HG03135 (cell line): ENCODE measurements around the gene SLC16A6.
A peak's percentile ranks its signal among the peaks of the same experiment; 100 is the strongest.
"Not testable (repeated sequence)": the region's sequence is repeated elsewhere in the genome, so short reads cannot be mapped to it uniquely, and the experiment has no call there.

Experiments used
- ATAC-seq: cut with Tn5 transposase; IDR thresholded peaks from one replicate; pipeline ENCODE4 v1.9.1; 2021; ENCODE audit warnings: mild to moderate bottlenecking, moderate library complexity; ENCODE audit not compliant: unreplicated experiment

Gene SLC16A6, protein sequence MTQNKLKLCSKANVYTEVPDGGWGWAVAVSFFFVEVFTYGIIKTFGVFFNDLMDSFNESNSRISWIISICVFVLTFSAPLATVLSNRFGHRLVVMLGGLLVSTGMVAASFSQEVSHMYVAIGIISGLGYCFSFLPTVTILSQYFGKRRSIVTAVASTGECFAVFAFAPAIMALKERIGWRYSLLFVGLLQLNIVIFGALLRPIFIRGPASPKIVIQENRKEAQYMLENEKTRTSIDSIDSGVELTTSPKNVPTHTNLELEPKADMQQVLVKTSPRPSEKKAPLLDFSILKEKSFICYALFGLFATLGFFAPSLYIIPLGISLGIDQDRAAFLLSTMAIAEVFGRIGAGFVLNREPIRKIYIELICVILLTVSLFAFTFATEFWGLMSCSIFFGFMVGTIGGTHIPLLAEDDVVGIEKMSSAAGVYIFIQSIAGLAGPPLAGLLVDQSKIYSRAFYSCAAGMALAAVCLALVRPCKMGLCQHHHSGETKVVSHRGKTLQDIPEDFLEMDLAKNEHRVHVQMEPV

DNA sequence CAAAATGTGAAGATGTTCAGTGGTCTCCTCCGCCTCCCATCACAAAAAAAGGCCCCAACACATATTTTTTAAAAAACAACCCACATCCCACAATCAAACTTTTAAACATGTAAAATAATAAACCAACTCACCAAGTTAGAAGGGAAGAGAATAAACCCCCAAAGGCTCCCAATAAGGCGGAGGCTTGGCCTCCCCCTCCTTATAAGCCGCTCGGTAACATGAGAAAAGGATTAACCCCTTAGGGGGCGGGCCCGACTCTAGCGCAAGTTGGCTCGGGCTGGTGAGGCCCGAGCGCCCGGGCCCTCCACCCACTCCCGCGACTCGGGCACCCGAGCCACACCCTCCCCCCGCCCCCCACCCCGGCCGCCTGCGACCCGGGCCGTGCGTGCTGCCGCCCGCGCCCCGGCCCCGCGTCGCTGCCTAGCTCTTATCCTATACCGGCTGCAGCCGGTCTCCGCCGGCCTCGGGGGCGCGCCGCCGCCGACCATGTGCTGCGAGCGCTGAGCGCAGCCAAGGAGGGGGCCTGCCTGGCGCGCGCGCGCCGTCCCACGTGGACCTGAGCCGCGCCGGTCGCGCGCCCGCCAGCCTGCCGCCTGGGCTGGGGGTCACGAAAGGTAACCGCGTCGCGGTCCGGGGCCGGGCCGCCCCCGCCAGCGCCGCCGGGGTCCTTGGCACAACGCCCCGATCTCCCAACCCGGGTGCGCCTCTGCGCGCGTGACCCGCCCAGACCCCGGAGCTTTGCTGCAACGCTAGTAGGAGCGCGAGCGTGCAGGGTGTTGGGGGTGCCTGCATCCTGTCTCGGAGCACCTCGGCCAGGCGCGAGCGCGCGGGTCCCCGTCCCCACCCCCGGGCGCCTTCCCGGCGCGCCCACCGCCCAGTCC, at the start of gene SLC16A6, which contains the start of gene ARSG:
SLC16A6 (minus strand) TSS at position 173 of the 881 bp plus-strand sequence. CDS start 12,807 bp downstream, outside the sequence.
ARSG (plus strand) TSS at position 541 of the 881 bp plus-strand sequence. CDS start 15,999 bp downstream, outside the sequence.
- ATAC-seq: peak; percentile 52

DNA sequence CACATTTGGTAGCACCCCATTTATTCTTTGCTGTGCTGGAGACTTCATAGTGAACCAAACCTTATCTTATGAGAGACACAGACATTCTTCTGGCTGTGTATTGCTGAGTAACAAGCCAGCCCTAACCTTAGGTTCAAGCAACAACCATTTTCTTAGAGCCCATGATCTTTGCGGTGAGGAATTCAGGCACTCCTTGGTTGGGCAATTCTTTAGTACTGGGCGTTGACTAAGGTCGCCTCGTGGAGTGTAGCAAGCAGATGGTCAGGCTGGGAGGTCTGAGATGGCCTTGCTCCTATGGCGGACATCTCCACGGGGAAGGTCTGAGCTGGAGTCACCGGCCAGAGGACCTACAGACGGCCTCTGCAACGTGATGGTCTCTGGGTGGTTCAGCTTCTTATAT, 43.5 kb upstream of the SLC16A6 start:
- ATAC-seq: no peak

DNA sequence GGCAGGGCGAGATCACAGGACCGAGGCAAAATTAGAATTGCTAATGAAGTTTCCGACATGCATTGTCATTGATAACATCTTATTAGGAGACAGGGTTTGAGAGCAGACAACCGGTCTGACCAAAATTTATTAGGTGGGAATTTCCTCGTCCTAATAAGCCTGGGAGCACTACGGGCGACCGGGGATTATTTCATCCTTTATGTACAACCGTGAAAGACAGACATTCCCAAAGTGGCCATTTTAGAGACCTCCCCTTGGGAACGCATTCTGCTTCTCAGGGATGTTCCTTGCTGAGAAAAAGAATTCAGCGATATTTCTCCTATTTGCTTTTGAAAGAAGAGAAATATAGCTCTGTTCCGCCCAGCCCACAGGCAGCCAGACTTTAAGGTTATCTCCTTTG, 41.0 kb upstream of the SLC16A6 start:
- ATAC-seq: not testable (repeated sequence)

DNA sequence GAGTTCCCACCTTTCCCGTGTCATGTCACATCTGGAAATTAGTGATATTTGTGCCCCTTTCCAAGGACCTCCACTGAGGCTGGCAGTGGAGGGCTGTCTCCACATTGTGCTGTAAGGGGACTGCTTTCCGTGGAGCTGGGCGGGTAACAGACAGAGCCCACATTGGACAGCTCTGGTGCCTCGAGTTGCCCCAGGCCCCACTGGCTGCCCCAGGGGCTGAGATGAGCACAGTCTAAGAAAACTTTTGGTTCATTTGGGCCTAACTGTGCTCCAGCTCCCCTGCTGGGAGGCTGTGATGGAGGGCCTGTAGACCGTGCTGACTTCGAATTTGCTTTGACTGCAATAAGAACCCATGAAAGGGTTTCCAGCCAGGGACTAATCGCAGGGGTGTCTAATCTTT, 38.4 kb upstream of the SLC16A6 start:
- ATAC-seq: no peak

DNA sequence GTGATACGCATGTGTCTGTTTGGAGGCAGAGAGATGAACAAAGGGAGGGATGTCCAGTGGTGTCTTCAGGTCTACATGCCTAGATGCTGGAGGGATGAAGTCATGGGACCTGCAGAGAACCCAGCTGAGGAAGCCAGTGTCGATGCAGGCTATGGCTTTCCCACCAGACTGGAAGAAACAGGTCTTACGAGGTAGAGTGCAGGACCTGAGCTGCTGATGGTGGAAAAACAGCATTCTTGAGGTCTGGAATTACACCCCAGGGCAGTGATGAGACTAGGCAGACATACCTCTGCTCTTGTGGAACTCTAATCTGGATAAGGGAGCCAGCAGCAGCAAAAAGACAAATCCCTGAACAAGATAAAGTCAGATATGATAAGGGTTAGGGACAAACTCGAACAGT, 37.7 kb upstream of the SLC16A6 start:
- ATAC-seq: no peak

DNA sequence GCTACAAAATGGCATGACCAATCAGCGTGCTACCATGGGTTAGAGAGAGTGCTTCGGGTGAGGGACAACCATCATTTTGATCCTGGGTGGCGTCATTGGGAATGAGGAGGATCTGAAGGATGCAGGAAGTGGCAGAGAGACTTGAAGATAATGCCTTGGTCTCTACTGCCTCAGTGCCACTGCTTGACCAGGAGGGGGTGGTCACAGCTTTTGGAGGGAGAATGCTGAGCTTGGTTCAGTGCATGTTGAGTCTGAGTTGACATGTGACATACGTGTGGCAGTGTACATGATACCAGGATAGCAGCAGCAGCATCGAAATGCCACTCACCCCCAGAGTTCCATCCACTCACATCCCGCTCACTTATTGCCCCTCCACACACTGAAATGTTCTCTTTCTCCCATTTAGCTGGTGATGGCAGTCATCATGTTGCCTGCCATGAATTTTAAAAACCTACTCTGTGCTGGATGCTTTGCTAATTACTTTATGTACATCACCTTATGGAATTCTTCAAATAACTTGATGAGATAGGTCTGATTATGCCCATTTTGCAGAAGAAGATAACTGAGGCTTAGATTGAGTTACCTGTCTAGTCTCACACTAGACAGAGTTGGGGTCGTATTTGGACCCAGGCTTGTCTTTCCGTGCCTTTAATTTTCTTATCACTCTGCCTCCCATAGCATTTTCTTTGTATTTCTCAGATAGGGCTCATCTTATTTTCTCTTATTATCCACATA, 37.1 kb upstream of the SLC16A6 start:
- ATAC-seq: no peak

DNA sequence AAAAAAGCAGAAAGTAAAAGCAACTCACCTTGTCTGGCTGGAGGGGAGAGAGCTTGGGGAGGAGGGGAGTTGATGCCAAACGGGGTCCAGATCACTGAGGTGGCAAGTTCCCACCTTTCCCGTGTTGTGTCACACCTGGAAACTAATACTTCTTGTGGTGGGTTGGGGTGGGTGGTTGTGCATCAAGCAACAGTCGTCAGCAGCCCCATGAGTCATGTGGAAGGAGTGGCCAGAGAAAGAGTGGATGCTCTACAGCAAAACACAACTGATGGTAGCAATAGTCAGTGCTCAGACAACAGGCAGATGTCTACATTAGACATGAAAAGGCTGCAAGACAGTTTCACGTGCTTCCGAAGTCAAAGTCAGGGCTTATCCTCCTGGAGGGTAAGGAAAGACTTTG, 35.8 kb upstream of the SLC16A6 start:
- no peak for ATAC-seq

DNA sequence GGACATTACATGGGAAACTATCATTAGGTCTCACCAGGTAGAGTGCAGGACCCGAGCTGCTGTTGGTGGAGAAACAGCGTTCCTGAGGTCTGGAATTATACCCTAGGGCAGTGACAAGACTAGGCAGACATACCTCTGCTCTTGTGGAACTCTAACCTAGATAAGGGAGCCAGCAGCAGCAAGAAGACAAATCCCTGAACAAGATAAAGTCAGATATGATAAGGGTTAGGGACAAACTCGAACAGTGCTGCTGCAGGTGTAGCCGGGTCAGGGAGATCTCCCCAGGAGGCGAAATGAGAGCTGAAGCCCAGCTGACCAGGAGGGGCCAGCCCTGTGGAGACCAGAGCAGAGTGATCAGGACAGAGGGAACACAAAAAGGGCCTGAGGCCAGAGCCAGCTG, 35.0 kb upstream of the SLC16A6 start:
- no peak for ATAC-seq

DNA sequence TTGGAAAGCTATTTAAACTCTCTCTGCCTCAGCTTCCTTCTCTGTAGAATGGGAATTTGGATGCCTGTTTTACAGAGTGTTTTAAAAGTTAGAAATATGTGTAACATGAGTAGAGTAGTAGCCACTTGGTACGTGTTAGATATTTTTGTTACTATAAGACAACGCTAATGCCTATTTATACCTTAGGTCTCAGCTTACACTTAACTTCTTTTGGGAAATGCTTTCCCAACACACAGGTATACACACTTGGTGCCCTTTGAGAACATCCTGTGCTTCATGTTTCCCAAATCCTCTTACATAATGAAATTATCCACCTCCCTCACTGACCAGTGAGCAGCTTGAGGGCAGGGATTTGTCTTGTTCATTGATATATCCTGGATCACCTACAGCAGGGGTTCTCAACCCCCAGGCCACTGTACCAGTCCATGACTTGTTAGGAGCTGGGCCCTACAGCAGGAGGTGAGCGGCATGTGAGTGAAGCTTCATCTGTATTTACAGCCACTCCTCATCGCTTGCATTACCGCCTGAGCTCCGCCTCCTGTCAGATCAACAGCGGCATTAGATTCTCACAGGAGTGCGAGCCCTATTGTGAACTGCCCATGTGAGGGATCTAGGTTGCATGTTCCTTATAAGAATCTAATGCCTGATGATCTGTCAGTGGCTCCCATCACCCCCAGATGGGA, 33.9 kb upstream of the SLC16A6 start:
- ATAC-seq: no peak

DNA sequence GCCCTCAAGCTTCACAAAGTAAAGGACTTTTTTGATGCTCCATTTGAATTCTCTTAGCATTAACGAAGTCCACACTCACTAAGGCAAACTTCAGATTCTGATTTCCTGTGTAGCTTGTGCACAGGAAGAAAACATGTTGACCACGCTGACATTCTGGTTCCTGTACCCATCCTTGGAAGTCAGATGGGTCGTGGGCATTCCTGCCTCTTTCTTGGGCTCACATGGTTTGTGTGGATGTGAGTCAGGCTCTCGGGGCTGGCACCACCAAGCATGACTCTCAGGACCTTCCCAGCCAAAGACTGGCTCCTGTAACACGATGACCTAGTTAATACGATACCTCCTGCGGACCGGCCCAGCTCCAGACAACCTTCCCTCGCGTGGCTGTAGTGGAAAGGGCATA, 33.2 kb upstream of the SLC16A6 start:
- no peak for ATAC-seq

DNA sequence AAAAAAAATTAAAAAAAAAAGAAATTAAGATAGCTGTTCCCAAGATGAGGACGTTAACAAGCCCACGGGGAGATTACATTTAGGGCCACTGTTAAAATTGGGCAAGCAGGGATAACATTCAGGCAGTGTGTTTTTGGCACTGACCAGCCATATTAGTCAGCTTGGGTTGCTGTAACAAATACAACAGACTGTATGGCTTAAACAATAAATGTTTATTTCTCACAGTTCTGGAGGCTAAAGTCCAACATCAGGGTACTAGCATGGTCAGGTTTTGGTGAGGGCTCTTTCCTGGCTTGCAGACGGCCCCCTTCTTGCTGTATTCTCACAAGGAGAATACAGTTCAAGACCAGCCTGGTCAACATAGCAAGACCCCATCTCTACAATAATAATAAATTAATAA, 31.7 kb upstream of the SLC16A6 start:
- ATAC-seq: no peak

DNA sequence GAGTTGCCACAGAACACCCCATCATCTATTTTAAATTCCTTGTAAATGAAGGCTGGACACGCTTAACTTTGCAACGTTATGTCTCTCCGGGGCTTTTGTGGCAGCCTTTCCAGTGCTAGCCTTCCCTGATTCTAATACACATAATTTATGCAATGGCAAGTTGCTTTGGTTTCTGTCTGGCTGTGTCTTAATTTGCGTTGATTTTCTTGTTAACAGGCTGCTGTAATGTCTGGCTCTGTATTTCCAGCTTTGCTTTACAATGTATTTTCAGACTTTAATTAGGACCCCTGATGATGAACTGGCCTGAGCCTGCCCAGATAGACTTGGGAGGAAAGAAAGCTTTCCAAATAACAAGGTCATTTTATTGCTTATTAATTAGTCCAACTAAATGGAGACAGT, 30.6 kb upstream of the SLC16A6 start:
- no peak for ATAC-seq

DNA sequence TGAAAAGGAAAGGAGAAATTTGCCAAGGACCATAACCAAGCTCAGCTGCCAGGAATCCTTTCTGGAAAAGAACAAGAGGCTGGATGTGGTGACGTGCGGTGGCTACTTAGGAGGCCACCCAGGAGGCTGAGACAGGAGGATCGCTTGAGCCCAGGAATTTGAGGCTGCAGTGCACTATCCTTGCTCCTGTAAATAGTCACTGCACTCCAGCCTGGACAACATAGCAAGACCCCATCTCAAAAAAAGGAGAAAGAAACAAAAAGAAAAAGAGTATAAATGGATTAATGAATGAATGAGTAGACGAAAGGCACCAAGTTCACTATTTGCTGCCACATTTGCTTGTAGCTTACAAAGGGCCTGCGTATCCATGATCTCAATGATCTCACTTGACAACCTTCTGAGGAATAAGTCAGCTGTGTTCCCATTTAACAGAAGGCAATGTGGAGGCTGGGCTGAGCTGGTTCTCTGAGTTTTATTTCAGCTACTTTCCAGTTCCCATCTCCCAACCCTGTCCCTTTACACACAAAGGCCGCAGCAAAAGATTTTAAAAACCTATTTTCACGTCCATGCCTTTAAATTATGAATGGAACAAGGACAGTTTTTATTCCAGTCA, 30.1 kb upstream of the SLC16A6 start:
- no peak for ATAC-seq

DNA sequence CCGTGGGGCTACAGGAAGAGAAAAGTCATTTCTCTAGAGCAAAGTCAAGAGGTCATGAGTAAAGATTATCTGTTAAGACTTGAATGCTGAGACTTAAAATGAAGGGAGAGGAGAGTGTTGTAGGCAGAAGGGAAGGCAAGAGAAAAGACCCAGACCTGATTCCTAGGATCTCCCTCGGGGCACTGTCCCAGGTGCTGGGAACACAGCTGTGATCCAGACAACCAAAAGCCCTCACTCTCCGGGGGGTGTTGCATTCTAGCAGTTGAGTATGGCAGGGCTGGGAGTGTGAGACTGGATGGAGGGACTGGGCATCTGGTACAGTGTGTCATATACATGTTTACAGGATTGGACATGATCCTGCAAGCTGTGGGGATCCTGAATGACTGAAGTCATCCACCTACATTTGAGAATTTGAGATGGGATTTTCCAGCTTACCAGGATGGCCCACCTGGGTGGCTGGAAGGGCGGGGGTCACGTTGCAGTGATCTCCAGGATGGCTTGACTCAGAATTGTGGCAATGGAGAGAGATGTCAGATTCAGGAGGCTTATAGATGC, 29.5 kb upstream of the SLC16A6 start:
- ATAC-seq: no peak

DNA sequence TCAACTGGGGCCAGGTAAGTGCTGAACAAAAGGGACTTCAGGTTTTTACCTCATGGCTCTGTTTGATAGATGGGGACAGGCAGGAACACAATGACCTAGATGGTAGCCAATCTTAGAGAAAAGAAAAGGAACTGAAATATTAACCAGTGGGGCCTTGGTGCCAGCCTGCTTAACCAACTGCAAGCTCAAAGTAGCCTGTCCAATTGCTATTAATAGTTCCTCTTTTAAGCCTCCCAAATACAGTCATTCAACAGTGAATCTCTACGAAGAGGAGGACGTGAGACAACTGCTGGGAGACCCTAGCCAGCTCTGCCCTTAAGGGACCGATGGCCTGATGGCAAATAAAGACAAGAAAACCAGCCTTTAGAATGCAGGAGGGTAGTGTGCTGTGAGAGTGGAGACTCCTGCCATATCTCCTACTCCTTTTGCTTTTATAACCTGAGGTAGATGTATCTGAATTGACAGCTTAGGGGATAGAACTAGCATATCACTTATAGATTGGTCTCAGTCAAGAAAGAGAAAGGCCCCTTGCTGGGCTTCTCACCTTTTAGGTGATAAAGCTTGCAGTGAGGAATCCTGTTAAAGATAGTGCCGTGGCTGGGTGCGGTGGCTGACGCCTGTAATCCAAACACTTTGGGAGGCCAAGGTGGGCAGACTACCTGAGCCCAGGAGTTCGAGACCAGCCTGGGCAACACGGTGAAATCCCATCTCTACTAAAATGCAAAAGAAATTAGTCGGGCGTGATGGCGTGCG, 28.7 kb upstream of the SLC16A6 start:
- ATAC-seq: no peak

DNA sequence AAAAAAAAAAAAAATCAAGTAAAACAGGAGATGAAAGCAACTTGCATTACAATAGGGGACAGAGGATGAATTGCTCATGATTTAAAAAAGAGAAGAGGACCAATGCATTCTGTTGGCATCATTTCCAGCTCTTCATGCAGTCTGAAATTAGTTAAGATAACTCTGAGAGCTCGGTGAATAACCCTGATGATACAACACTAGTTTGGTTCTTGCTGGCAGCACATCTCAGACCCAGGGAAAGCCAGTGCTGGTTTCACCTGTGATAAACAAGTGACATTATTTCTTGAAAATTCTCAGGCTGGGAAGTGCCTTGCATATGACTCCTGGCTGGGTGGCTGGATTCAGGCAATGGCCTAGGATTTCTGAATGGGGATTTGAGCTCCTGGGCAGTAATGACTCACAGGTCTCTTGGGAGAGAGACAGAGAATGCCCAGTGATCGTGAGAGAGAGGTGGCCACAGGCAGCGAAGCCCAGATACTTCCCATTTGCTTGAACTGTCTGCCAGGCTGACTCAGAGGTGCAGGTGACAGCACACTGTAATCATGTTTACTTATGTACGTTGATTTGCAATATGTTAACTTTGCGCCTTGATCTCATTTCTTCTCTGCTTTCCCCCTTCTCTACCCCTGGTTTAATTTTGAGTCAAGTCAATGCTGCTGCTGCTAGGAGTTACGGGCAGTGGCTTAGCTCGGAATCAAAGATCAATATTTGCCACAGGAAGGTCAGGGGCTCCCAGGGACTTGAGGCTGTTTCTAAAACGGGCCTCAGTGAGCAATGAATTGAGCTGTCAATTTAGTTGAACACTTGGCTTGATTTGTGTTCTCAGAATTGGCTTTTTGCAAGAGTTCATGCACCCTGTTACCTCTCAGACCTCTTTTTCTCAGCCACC, 27.4 kb upstream of the SLC16A6 start:
- ATAC-seq: no peak

DNA sequence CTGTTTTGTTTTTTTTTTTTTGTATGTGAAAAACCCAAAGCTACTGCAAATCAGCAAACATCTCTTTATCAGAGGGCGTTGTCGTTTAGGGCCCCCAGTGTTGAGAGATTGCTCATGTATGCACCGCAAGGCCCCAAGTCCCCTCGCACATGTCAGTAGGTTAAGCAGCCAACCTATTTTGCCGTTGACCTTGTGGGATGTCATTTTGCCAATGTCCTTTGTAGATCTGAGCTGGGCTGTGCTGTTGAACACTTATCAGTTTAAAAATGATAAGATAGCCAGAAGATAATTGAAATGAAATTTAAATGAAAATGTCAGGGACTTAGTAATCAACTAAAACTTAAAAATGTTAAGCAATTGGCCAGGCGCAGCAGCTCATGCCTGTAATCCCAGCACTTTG, 26.5 kb upstream of the SLC16A6 start:
- ATAC-seq: no peak

DNA sequence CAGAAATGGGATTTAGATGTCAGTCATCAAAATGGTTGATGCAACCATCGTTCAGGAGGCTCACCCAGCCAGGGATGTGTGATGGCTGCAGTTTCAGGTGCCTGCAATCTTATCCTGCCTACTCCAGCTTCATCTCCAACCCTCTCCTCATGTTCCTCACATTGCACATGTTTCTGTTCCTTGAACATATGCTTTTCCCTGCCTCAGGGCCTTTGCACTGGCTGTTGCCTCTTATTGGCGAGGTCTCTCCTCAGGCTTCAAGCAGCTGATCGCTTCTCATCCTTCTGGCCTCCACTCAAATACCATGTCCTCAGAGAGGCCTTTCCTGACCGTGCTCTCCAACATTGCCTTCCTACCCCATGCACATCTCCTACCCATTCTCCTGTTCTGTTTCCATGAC, 25.0 kb upstream of the SLC16A6 start:
- ATAC-seq: no peak
